ENCODE measurements around the gene SYNE2.
"Not testable (repeated sequence)": the region's sequence is repeated elsewhere in the genome, so short reads cannot be mapped to it uniquely, and the experiment has no call there.

SYNE2 gene

GRCh38 chr14:64081174-64081746 lies 228.5 kb downstream of the SYNE2 start:
- DNase-seq (ENCODE audit: low read depth): no peak

GRCh38 chr14:64082837-64083236 lies 230.0 kb downstream of the SYNE2 start:
- no peak for DNase-seq (ENCODE audit: low read depth)

- DNase-seq (ENCODE audit: low read depth): no peak
Measured at GRCh38 chr14:64088647-64088964, 235.8 kb downstream of the SYNE2 start.

- no peak for DNase-seq (ENCODE audit: low read depth)
Measured at GRCh38 chr14:64089920-64090319, 237.1 kb downstream of the SYNE2 start.

- no peak for DNase-seq (ENCODE audit: low read depth)
Measured at GRCh38 chr14:64091217-64091616, 238.4 kb downstream of the SYNE2 start.

GRCh38 chr14:64092338-64092737 lies 239.5 kb downstream of the SYNE2 start:
- no peak for DNase-seq (ENCODE audit: low read depth)

GRCh38 chr14:64092940-64093339 lies 240.1 kb downstream of the SYNE2 start:
- DNase-seq (ENCODE audit: low read depth): no peak

- DNase-seq (ENCODE audit: low read depth): no peak
Measured at GRCh38 chr14:64095620-64096019, 242.8 kb downstream of the SYNE2 start.

GRCh38 chr14:64098120-64098519 lies 245.3 kb downstream of the SYNE2 start:
- DNase-seq (ENCODE audit: low read depth): no peak

- no peak for DNase-seq (ENCODE audit: low read depth)
Measured at GRCh38 chr14:64107438-64107837, 254.6 kb downstream of the SYNE2 start.

- no peak for DNase-seq (ENCODE audit: low read depth)
Measured at GRCh38 chr14:64109819-64110554, 257.2 kb downstream of the SYNE2 start.

GRCh38 chr14:64110802-64111201 lies 258.0 kb downstream of the SYNE2 start:
- DNase-seq (ENCODE audit: low read depth): no peak

- DNase-seq (ENCODE audit: low read depth): no peak
Measured at GRCh38 chr14:64112867-64113678, 260.3 kb downstream of the SYNE2 start.

GRCh38 chr14:64114166-64114565 lies 261.4 kb downstream of the SYNE2 start:
- no peak for DNase-seq (ENCODE audit: low read depth)

- DNase-seq (ENCODE audit: low read depth): no peak
Measured at GRCh38 chr14:64114796-64115195, 262.0 kb downstream of the SYNE2 start.

GRCh38 chr14:64115401-64115800 lies 262.6 kb downstream of the SYNE2 start:
- no peak for DNase-seq (ENCODE audit: low read depth)

GRCh38 chr14:64117671-64118402 lies 265.0 kb downstream of the SYNE2 start:
- no peak for DNase-seq (ENCODE audit: low read depth)

GRCh38 chr14:64118403-64118742 lies 265.6 kb downstream of the SYNE2 start:
- DNase-seq (ENCODE audit: low read depth): not testable (repeated sequence)

- no peak for DNase-seq (ENCODE audit: low read depth)
Measured at GRCh38 chr14:64118892-64119291, 266.1 kb downstream of the SYNE2 start.

- DNase-seq (ENCODE audit: low read depth): no peak
Measured at GRCh38 chr14:64119500-64119899, 266.7 kb downstream of the SYNE2 start.

- DNase-seq (ENCODE audit: low read depth): no peak
Measured at GRCh38 chr14:64119980-64120379, 267.2 kb downstream of the SYNE2 start.

- no peak for DNase-seq (ENCODE audit: low read depth)
Measured at GRCh38 chr14:64123241-64123822, 270.5 kb downstream of the SYNE2 start.

Measured in stimulated activated CD8-positive, alpha-beta memory T cell treated with anti-CD3 and anti-CD28 coated beads, Interleukin-12 subunit alpha, Interleukin-12 subunit beta, amount 100 ng/mL, for 1 hour (primary cell).